Fibroblast of mammary gland (primary cell): Measurements from ENCODE around the gene STARD10.

Experiments used
- DNase-seq: peaks from one replicate; pipeline ENCODE4 v3.0.0-alpha.2; 2010; ENCODE audit warnings: low read depth
- H3K4me3 ChIP-seq: 2 replicates; pipeline ENCODE4 v1.5.1; 2011; ENCODE audit warnings: low read depth, mild to moderate bottlenecking, low read length, moderate library complexity; ENCODE audit not compliant: control insufficient read depth
- TF ChIP-seq, protein P1 (sequence below): conservative IDR thresholded peaks from 2 replicates; pipeline ENCODE4 v1.5.1; 2011; ENCODE audit warnings: low read depth, low read length, inconsistent platforms; ENCODE audit not compliant: control insufficient read depth, insufficient read depth

Gene STARD10

DNA sequence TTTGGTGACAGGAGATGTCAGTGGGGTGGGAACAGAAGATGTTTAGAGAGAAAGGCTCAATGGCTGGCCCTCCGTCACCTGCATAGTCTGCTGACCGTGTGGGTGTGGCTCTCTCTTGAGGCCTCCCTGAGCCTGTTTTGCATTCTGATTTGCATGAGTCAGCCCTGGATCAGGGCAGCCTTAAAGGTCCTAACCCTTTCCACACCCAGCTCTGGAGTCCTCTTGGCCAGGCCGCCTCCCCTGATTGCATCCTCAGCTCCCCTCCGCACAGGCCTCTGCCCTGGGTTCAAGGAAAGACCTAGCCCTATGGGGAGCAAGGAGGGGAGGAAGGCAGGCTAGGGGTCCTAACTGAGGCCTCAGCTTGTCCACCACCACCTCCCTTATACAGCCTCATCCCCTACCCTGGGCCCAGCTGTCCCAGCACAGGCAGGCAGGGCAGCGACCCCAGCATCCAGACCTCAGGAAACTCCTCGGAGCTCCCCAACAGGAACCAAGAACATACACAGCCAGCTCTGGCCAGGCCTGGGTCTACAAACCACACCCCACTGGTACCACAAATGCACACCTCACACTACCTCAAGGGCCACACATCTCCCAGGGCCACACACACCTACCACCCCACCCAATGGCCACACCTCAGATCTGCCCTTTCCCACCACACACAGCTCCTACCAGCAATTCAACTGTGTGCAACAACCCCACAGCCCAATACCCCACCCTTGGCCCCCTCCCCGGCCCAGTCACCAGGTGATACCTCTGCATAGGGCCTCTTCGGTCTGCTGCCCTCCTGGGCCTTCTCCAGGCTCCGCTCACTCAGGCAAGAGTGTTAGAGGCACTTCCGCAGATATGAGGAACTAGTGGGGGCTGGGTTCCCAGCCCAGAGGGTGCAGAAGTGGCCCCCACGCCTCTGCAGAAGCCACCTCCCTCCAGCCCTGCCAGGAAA is 55.4 kb downstream of the STARD10 start:
- TF ChIP-seq, protein P1, sequence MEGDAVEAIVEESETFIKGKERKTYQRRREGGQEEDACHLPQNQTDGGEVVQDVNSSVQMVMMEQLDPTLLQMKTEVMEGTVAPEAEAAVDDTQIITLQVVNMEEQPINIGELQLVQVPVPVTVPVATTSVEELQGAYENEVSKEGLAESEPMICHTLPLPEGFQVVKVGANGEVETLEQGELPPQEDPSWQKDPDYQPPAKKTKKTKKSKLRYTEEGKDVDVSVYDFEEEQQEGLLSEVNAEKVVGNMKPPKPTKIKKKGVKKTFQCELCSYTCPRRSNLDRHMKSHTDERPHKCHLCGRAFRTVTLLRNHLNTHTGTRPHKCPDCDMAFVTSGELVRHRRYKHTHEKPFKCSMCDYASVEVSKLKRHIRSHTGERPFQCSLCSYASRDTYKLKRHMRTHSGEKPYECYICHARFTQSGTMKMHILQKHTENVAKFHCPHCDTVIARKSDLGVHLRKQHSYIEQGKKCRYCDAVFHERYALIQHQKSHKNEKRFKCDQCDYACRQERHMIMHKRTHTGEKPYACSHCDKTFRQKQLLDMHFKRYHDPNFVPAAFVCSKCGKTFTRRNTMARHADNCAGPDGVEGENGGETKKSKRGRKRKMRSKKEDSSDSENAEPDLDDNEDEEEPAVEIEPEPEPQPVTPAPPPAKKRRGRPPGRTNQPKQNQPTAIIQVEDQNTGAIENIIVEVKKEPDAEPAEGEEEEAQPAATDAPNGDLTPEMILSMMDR = no peak
- no peak overlapping the region for H3K4me3 ChIP-seq
- DNase-seq = peak; percentile 73

GRCh38 chr11:72737336-72737735 is 56.5 kb downstream of the STARD10 start:
- no peak overlapping the region for H3K4me3 ChIP-seq
- no peak for DNase-seq
- TF ChIP-seq, protein P1 = no peak

DNA sequence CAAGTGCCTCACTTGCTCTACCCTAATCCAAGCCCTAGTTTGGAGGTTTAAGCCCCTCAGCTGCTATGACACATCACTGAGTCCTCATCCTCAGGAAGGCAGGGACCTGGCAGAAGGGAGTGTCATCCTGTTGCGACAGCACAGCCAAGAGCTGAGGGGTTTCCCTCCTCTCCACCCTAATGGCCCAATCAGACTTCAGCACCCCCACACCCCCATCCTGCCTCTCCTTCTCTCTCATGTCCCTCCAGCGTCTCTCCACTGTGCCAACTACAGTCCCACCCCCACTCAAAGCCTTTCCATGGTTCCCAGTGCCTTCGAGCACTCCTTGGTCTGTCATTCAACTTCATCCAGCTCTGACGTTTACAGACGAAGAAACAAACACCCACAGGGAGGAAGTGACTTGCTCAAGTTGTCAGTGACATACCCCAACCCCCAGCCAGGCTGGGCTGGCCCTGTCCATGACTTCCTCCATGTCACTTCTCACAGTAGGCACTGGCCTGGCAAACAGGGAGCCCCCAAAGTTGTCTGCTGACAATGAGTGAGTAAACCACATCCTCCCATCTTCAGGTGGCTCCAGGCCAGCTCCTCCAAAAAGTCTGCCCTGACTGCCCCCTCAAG is 57.3 kb downstream of the STARD10 start:
- no peak overlapping the region for H3K4me3 ChIP-seq
- DNase-seq = peak; percentile 70
- TF ChIP-seq, protein P1 = no peak

DNA sequence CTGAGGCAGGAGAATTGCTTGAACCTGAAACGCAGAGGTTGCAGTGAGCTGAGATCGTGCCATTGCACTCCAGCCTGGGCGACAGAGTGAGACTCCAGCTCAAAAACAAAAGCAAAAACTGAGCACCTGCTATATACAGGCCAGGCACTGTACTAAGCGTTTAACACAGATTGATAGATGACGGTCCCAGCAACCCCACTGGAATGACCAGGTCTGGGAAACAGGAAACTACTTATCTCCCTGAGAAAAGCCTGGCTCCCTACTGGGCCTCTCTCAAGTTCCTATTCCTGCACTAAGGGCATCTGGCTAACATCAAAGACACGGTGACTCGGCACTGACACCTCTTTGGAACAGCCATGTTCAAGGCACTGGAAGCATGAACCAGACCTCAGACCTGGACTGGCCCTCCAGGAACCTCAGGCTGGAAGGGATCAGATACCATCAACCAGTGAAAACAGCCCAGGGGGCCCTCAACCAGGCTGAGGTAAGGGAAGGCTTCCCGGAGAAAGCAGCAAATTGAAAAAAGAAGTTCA is 58.3 kb downstream of the STARD10 start:
- TF ChIP-seq, protein P1 = no peak
- no peak overlapping the region for H3K4me3 ChIP-seq
- DNase-seq = peak; percentile 80

- H3K4me3 ChIP-seq = no peak overlapping the region
- TF ChIP-seq, protein P1 = no peak
- no peak for DNase-seq
Measured at GRCh38 chr11:72732329-72732728, 61.5 kb downstream of the STARD10 start.

DNA sequence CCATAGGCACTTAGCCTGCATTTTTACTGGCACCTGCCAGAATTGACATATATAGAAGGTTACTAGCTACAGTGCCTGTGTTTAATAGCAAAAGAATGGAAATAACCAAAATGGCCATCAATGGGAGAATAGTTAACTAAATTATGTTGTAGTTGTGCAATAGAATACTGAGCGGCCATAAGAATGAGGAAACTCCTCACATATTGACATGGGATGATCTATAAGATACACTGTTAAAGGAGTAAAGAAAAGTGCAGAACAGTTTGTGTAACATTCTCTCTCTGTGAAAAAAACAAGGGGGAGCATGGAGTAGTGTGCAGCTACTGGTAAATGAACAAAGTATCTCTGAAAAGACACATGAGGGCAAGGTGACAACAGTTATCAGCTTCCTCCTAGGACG is 63.1 kb downstream of the STARD10 start:
- DNase-seq = no peak
- TF ChIP-seq, protein P1 = no peak
- no peak overlapping the region for H3K4me3 ChIP-seq
